ENCODE measurements around the gene CPLANE1. TPM values are rescaled to one million over a fixed set of nuclear protein-coding genes. Genes with fewer than 3 reads are reported as not detected.

CPLANE1 gene
- polyA plus RNA-seq, 1 donor (not counting 4 experiments of a cell fraction or from before 2014, with no cell fraction given) = 9.2 TPM

DNA sequence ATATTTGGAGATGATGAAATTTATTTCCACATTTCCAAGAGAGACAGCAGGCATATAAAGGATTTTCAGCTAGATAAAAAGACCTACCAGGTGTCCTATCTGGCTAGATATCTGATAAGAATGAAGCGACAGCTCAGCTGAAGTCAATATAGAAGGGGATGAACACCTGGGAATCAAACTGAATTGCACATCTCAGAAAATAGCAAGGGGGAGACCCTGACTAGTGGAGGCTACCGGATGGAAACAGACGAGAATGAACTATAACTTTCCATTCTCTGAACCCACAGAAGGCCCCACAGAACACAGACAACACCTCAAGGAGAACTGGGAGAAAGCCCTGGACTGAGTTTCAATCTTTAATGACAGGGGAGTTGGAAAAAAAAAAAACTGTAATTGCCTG is 51.1 kb downstream of the CPLANE1 start:
- dilution Hi-C loops (cut with MboI; ENCODE audit: extremely low pct_ligation_motif_present, low sequenced_read_pairs) = no loop called here
- DNase-seq (ENCODE audit: low read depth, low spot score) (no peak), FAIRE-seq (no peak)
- peaks cover 3 to 6% of the 10 kb centered on the region in 2 experiments for H3K36me3 ChIP-seq (ENCODE audit: control insufficient read depth in 2 of 2, extremely low read depth in 1 of 2, insufficient read depth in 2 of 2, low read length in 2 of 2)
- no peaks in the 10 kb centered on the region for H3K4me1 ChIP-seq (ENCODE audit: control insufficient read depth, extremely low read depth, insufficient read depth, low read length)
- H2AFZ ChIP-seq (ENCODE audit: control insufficient read depth, low read length) = no peak overlapping the region
- H3K9me1 ChIP-seq (ENCODE audit: control insufficient read depth, extremely low read depth, insufficient read depth, low read length) = no peaks in the 10 kb centered on the region
- no peak overlapping the region for H3K4me3 ChIP-seq (ENCODE audit: control insufficient read depth in 2 of 3, extremely low read depth in 1 of 3, insufficient read depth in 2 of 3, low read depth in 1 of 3, low read length in 3 of 3)
- H3K4me2 ChIP-seq (ENCODE audit: control insufficient read depth, extremely low read depth, insufficient read depth, low read depth, low read length) = no peak overlapping the region
- H4K20me1 ChIP-seq (ENCODE audit: control insufficient read depth, extremely low read depth, insufficient read depth, low read length) = no peaks in the 10 kb centered on the region
- no peak for TF ChIP-seq EZH2 (IDR thresholded peaks at IDR 0.05; ENCODE audit: low read length)
- TF ChIP-seq, protein P1, sequence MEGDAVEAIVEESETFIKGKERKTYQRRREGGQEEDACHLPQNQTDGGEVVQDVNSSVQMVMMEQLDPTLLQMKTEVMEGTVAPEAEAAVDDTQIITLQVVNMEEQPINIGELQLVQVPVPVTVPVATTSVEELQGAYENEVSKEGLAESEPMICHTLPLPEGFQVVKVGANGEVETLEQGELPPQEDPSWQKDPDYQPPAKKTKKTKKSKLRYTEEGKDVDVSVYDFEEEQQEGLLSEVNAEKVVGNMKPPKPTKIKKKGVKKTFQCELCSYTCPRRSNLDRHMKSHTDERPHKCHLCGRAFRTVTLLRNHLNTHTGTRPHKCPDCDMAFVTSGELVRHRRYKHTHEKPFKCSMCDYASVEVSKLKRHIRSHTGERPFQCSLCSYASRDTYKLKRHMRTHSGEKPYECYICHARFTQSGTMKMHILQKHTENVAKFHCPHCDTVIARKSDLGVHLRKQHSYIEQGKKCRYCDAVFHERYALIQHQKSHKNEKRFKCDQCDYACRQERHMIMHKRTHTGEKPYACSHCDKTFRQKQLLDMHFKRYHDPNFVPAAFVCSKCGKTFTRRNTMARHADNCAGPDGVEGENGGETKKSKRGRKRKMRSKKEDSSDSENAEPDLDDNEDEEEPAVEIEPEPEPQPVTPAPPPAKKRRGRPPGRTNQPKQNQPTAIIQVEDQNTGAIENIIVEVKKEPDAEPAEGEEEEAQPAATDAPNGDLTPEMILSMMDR (optimal IDR thresholded peaks at IDR 0.05 in 1 of 3, IDR thresholded peaks at IDR 0.05 in 1 of 3, conservative IDR thresholded peaks at IDR 0.05 in 1 of 3; ENCODE audit: extremely low read depth in 1 of 3, insufficient read depth in 2 of 3, low read length in 3 of 3) = no peak
- no peak overlapping the region for H3K9ac ChIP-seq (ENCODE audit: control insufficient read depth, extremely low read depth, insufficient read depth, low read length)
- no peaks in the 10 kb centered on the region for H3K9me3 ChIP-seq (ENCODE audit: control insufficient read depth, low read depth, low read length)
- no peak overlapping the region for H3K27ac ChIP-seq (ENCODE audit: control insufficient read depth, insufficient read depth, low read length)
- H3K79me2 ChIP-seq (ENCODE audit: control insufficient read depth, insufficient read depth, low read length) = no peaks in the 10 kb centered on the region
- H3K27me3 ChIP-seq (ENCODE audit: control insufficient read depth, extremely low read depth, insufficient read depth, low read length) = no peaks in the 10 kb centered on the region

DNA sequence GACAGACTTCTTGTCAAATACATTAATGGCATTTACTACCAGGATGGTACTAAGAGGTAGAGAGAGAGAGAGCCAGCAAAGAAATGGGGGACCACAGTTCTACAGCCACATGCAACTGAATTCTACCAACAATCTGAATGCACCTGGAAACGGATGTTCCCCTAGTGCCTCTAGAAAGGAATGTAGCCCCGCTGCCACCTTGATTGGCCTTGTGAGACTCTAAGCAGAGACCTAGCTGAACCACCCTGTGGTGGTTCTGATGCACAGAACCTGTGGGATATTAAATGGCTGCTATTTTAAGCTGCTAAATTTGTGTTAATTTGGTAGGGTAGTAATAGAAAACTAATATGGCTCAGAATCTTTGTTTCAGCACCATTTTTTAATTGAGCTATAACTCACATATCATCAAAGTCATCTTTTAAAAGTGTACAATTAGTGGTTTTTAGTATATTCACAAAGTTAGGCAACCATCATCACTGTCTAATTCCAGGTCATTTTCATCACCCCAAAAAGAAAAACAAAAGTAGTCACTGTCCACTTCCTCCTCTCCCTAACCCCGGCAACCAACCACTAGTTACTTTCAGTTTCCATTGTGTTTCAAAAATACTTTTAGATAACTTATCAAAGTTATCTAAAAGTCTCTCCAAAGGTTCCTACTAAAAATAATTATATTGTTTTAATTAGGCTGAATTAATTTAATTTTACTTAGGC is 51.7 kb downstream of the CPLANE1 start:
- dilution Hi-C loops (cut with MboI; ENCODE audit: extremely low pct_ligation_motif_present, low sequenced_read_pairs) = no loop called here
- H3K4me2 ChIP-seq (ENCODE audit: control insufficient read depth, extremely low read depth, insufficient read depth, low read depth, low read length) = no peak overlapping the region
- no peak overlapping the region for H3K9ac ChIP-seq (ENCODE audit: control insufficient read depth, extremely low read depth, insufficient read depth, low read length)
- H3K27me3 ChIP-seq (ENCODE audit: control insufficient read depth, extremely low read depth, insufficient read depth, low read length) = no peaks in the 10 kb centered on the region
- no peaks in the 10 kb centered on the region for H3K9me3 ChIP-seq (ENCODE audit: control insufficient read depth, low read depth, low read length)
- TF ChIP-seq, protein P1 (optimal IDR thresholded peaks at IDR 0.05 in 1 of 3, IDR thresholded peaks at IDR 0.05 in 1 of 3, conservative IDR thresholded peaks at IDR 0.05 in 1 of 3; ENCODE audit: extremely low read depth in 1 of 3, insufficient read depth in 2 of 3, low read length in 3 of 3) = no peak
- no peak for TF ChIP-seq EZH2 (IDR thresholded peaks at IDR 0.05; ENCODE audit: low read length)
- no peaks in the 10 kb centered on the region for H3K79me2 ChIP-seq (ENCODE audit: control insufficient read depth, insufficient read depth, low read length)
- H3K27ac ChIP-seq (ENCODE audit: control insufficient read depth, insufficient read depth, low read length) = no peak overlapping the region
- H4K20me1 ChIP-seq (ENCODE audit: control insufficient read depth, extremely low read depth, insufficient read depth, low read length) = no peaks in the 10 kb centered on the region
- no peak overlapping the region for H3K4me3 ChIP-seq (ENCODE audit: control insufficient read depth in 2 of 3, extremely low read depth in 1 of 3, insufficient read depth in 2 of 3, low read depth in 1 of 3, low read length in 3 of 3)
- FAIRE-seq = no peak
- H3K9me1 ChIP-seq (ENCODE audit: control insufficient read depth, extremely low read depth, insufficient read depth, low read length) = no peaks in the 10 kb centered on the region
- DNase-seq (ENCODE audit: low read depth, low spot score) = no peak
- no peaks in the 10 kb centered on the region for H3K4me1 ChIP-seq (ENCODE audit: control insufficient read depth, extremely low read depth, insufficient read depth, low read length)
- H3K36me3 ChIP-seq (ENCODE audit: control insufficient read depth in 2 of 2, extremely low read depth in 1 of 2, insufficient read depth in 2 of 2, low read length in 2 of 2) = peaks cover 3 to 6% of the 10 kb centered on the region in 2 experiments
- H2AFZ ChIP-seq (ENCODE audit: control insufficient read depth, low read length) = no peak overlapping the region
